ENCODE data around the gene WDR31.

WDR31 gene

GRCh38 chr9:113352411-113352810 lies 12.3 kb upstream of the WDR31 start:
- DNase-seq (ENCODE audit: low spot score), result no peak
- Histone ChIP-seq H3K4me3 (no peak overlapping the region), H3K27ac (no peak overlapping the region)
- TF ChIP-seq, protein P1, sequence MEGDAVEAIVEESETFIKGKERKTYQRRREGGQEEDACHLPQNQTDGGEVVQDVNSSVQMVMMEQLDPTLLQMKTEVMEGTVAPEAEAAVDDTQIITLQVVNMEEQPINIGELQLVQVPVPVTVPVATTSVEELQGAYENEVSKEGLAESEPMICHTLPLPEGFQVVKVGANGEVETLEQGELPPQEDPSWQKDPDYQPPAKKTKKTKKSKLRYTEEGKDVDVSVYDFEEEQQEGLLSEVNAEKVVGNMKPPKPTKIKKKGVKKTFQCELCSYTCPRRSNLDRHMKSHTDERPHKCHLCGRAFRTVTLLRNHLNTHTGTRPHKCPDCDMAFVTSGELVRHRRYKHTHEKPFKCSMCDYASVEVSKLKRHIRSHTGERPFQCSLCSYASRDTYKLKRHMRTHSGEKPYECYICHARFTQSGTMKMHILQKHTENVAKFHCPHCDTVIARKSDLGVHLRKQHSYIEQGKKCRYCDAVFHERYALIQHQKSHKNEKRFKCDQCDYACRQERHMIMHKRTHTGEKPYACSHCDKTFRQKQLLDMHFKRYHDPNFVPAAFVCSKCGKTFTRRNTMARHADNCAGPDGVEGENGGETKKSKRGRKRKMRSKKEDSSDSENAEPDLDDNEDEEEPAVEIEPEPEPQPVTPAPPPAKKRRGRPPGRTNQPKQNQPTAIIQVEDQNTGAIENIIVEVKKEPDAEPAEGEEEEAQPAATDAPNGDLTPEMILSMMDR (IDR thresholded peaks at IDR 0.05), result no peak

DNA sequence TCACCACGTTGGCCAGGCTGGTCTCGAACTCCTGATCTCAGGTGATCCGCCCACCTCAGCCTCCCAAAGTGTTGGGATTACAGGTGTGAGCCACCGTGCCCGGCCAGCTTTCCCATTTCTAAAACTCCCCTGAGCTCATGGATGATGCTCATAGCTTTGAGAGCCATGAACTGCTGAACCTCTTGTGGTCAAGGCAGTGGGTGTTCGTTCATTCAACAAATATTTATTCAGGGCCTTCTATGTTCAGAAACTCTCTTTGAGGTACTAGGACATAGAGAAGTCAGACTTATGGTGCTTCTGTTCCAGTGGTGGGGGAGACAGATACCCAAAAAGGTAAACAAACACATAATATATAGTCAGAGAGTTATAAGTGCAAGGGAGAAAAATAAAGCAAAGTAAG lies 11.9 kb upstream of the WDR31 start:
- Histone ChIP-seq H3K27ac (no peak overlapping the region), H3K4me3 (no peak overlapping the region)
- TF ChIP-seq, protein P1 (IDR thresholded peaks at IDR 0.05), result no peak
- DNase-seq (ENCODE audit: low spot score), result no peak

- TF ChIP-seq, protein P1 (IDR thresholded peaks at IDR 0.05), result no peak
- Histone ChIP-seq H3K4me3 (no peak overlapping the region), H3K27ac (no peak overlapping the region)
- no peak for DNase-seq (ENCODE audit: low spot score)
Measured at GRCh38 chr9:113350937-113351336, 10.9 kb upstream of the WDR31 start.

GRCh38 chr9:113350107-113350661 lies 10.1 kb upstream of the WDR31 start:
- DNase-seq (ENCODE audit: low spot score), result peak; percentile 64
- H3K27ac ChIP-seq, result no peak overlapping the region
- H3K4me3 ChIP-seq, result peak overlapping the region; percentile 75
- TF ChIP-seq, protein P1 (IDR thresholded peaks at IDR 0.05), result no peak

GRCh38 chr9:113349445-113350094 lies 9.5 kb upstream of the WDR31 start, which contains the start of gene BSPRY:
Gene BSPRY, plus strand, starts transcription at chr9:113349541. Its CDS starts 39 bp downstream, at chr9:113349580.
- no peak within 1 kb of the TSS for H3K27ac ChIP-seq
- TF ChIP-seq, protein P1 (IDR thresholded peaks at IDR 0.05), result no peak
- no peak for DNase-seq (ENCODE audit: low spot score)

DNA sequence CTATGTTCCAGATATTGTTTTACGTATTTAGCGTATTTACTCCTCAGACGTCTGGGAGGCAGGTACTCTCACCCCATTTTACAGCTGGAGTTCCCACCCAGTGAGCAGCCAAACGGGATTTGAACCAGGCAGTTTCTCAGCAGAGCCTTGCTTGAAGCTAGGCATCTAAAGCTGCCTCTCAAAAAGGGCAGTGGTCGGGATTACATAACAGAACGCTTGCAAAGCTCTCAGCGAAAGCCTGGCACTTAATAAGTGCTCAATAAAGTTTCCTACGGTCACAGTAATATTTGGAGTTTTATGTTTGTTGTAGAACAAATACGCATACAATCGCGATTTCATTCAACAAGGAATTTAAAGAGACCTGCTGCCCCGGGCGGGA lies 9.0 kb upstream of the WDR31 start:
- TF ChIP-seq, protein P1 (IDR thresholded peaks at IDR 0.05), result no peak
- no peak for DNase-seq (ENCODE audit: low spot score)
- H3K27ac ChIP-seq, result no peak overlapping the region

More at GRCh38 chr9:113349445-113350094, 9.5 kb upstream of the WDR31 start, which contains the start of gene BSPRY:
- H3K4me3 ChIP-seq, result peak within 1 kb of the TSS; percentile 75

DNA sequence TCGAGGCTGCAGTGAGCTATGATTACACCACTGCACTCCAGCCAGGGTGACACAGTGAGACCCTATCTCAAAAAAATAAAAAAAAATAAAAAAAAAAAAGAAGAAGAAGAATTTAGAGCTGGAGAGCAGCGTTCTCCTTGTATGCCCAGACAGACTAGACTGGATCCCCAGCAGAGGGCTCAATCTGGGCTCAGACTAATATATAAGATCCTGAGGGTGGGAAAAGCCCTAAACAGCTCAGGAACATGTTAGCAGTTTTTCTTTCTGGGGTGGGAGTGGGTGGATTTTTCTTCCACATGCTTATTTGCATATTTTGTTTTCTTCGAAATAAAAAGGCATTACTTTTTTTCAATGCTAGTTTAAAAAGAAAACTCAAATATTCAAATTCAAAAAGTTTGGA lies 8.4 kb upstream of the WDR31 start:
- H3K27ac ChIP-seq, result no peak overlapping the region
- H3K4me3 ChIP-seq, result no peak overlapping the region
- TF ChIP-seq, protein P1 (IDR thresholded peaks at IDR 0.05), result no peak
- no peak for DNase-seq (ENCODE audit: low spot score)

More for the DNA sequence above, 9.0 kb upstream of the WDR31 start:
- H3K4me3 ChIP-seq, result peak overlapping the region; percentile 75
